A549 (cell line): ENCODE results near the gene KAT6B. TPM values are rescaled to one million over a fixed set of nuclear protein-coding genes. Genes with fewer than 3 reads are reported as not detected.

ENCODE experiments used
- ATAC-seq, 2 experiments: fragments of 200-7000 bp in 1 of 2; fragments of >200 bp in 1 of 2; cut with Nextera tagmentation in 1 of 2; cut with Tn5 transposase in 1 of 2; 3 replicates each; pipeline versions ENCODE4 v1.8.0 to v1.9.1; 2018 to 2020; ENCODE audit warnings: mild to moderate bottlenecking in 1 of 2, moderate library complexity in 1 of 2
- CTCF ChIA-PET: fragments of 300-600 bp; sonication (Branson Sonifier 250); formaldehyde crosslinking; extraction: SDS; loops from one replicate; lab custom pipeline; 2021; ENCODE audit warnings: antibody characterized with exemption, inconsistent platforms; lab: Yijun Ruan, JAX
- POLR2A ChIA-PET: fragments of 350-600 bp; formaldehyde crosslinking; extraction: SDS; loops from one replicate; lab custom pipeline; 2021; ENCODE audit warnings: antibody characterized with exemption, inconsistent platforms; lab: Yijun Ruan, JAX
- DNase-seq, 2 experiments: peaks; one replicate each; pipeline versions ENCODE4 v3.0.0 to v3.0.0-alpha.2; 2011 to 2016; ENCODE audit warnings: low read depth in 1 of 2, low spot score in 1 of 2
- FAIRE-seq: peaks from 2 replicates; lab custom pipeline; 2011; peaks lifted over from hg19 to GRCh38; lab: Jason Lieb, UNC
- H3K27ac ChIP-seq, 2 experiments: fragments of >200 bp; sonication (Bioruptor Twin); formaldehyde crosslinking; 3 replicates each; pipeline ENCODE4 v1.5.1; 2016 to 2017
- H3K4me1 ChIP-seq: fragments of >200 bp; sonication (Bioruptor Twin); formaldehyde crosslinking; 3 replicates; pipeline ENCODE4 v1.6.1; 2016
- H3K4me2 ChIP-seq: fragments of >200 bp; sonication (Bioruptor Twin); formaldehyde crosslinking; 3 replicates; pipeline ENCODE4 v1.6.1; 2016
- H3K4me3 ChIP-seq: fragments of >200 bp; sonication (Bioruptor Twin); formaldehyde crosslinking; 3 replicates; pipeline ENCODE4 v1.5.1; 2016
- H3K9me3 ChIP-seq: fragments of >200 bp; sonication (Bioruptor Twin); formaldehyde crosslinking; 3 replicates; pipeline ENCODE4 v1.6.1; 2016
- BHLHE40 ChIP-seq: IDR thresholded peaks from 2 replicates; pipeline ENCODE4 v1.6.1; 2012; ENCODE audit warnings: low read depth, low read length, inconsistent platforms
- CBX2 ChIP-seq: fragments of 200-600 bp; sonication (generic); IDR thresholded peaks from 2 replicates; pipeline ENCODE4 v1.6.1; 2016; ENCODE audit warnings: low read depth, mild to moderate bottlenecking, borderline replicate concordance
- CBX8 ChIP-seq: fragments of 200-600 bp; sonication (generic); IDR thresholded peaks from 2 replicates; pipeline ENCODE4 v1.6.1; 2016
- CHD2 ChIP-seq: fragments of 150-350 bp; IDR thresholded peaks from 2 replicates; pipeline ENCODE4 v1.6.1; 2014; ENCODE audit warnings: low read length; ENCODE audit not compliant: partially characterized antibody
- E2F6 ChIP-seq: IDR thresholded peaks from 2 replicates; pipeline ENCODE4 v1.6.1; 2012; ENCODE audit warnings: low read depth, borderline replicate concordance
- EP300 ChIP-seq, 2 experiments: fragments of >200 bp; sonication (Bioruptor Twin); formaldehyde crosslinking; IDR thresholded peaks; 2 replicates in 1 of 2; 3 replicates in 1 of 2; pipeline ENCODE4 v1.6.1; 2016 to 2017
- FOSB ChIP-seq: fragments of 250-450 bp; sonication (Bioruptor Pico); IDR thresholded peaks from 2 replicates; pipeline ENCODE4 v1.5.0; 2020; ENCODE audit warnings: mild to moderate bottlenecking, moderate library complexity
- HES2 ChIP-seq: fragments of >200 bp; sonication (Bioruptor Twin); formaldehyde crosslinking; IDR thresholded peaks from 2 replicates; pipeline ENCODE4 v1.6.1; 2016
- HOXB13 ChIP-seq: fragments of 250-450 bp; sonication (Bioruptor Pico); IDR thresholded peaks from 2 replicates; pipeline ENCODE4 v1.5.0; 2020; ENCODE audit warnings: low read depth, mild to moderate bottlenecking, moderate library complexity
- HOXB5 ChIP-seq: fragments of 250-450 bp; sonication (Bioruptor Pico); IDR thresholded peaks from 2 replicates; pipeline ENCODE4 v1.5.0; 2020; ENCODE audit warnings: mild to moderate bottlenecking, moderate library complexity
- JUNB ChIP-seq: fragments of >200 bp; sonication (Bioruptor Twin); formaldehyde crosslinking; IDR thresholded peaks from 2 replicates; pipeline ENCODE4 v1.6.1; 2016
- MAFK ChIP-seq: fragments of 450-650 bp; IDR thresholded peaks from 2 replicates; pipeline ENCODE4 v1.6.1; 2014; ENCODE audit not compliant: partially characterized antibody
- MAZ ChIP-seq: fragments of 150-350 bp; IDR thresholded peaks from 2 replicates; pipeline ENCODE4 v1.6.1; 2014; ENCODE audit warnings: antibody characterized with exemption, low read depth, low read length, borderline replicate concordance
- POLR2A ChIP-seq: IDR thresholded peaks from 2 replicates; pipeline ENCODE4 v1.6.1; 2012; ENCODE audit warnings: mild to moderate bottlenecking, low read length
- RCOR1 ChIP-seq: fragments of 150-350 bp; IDR thresholded peaks from 2 replicates; pipeline ENCODE4 v1.6.1; 2014; ENCODE audit warnings: antibody characterized with exemption, low read length, low read depth
- RNF2 ChIP-seq: fragments of 200-600 bp; sonication (generic); IDR thresholded peaks from 2 replicates; pipeline ENCODE4 v1.6.1; 2016; ENCODE audit warnings: low read depth, mild to moderate bottlenecking, antibody characterized with exemption, moderate library complexity, borderline replicate concordance
- SMC3 ChIP-seq: fragments of >200 bp; sonication (Bioruptor Twin); formaldehyde crosslinking; IDR thresholded peaks from 3 replicates; pipeline ENCODE4 v1.6.1; 2018; ENCODE audit warnings: inconsistent platforms
- TFCP2L1 ChIP-seq: fragments of 250-450 bp; sonication (Bioruptor Pico); IDR thresholded peaks from 2 replicates; pipeline ENCODE4 v1.5.0; 2021; ENCODE audit warnings: mild to moderate bottlenecking
- USF2 ChIP-seq: fragments of 450-650 bp; IDR thresholded peaks from 2 replicates; pipeline ENCODE4 v1.6.1; 2014; ENCODE audit warnings: antibody characterized with exemption
- ZC3H11A ChIP-seq: fragments of 450-650 bp; IDR thresholded peaks from 2 replicates; pipeline ENCODE4 v1.6.1; 2014; ENCODE audit warnings: antibody characterized with exemption, mild to moderate bottlenecking
- WGBS: methylation state at CpG from one replicate; pipeline ENCODE4 v1.1.6; 2017; ENCODE audit errors: missing lambda C conversion rate; 5-methylcytosine and 5-hydroxymethylcytosine counted together
- polyA plus RNA-seq, 4 experiments: library from polyadenylated mRNA; depleted of rRNA in 3 of 4; stranded (reverse); fragments of >200 nt; fragmentation: RNase III in 1 of 4; extraction: RNeasy Plus Mini Kit Qiagen cat#74134 plus additional on column Dnase treatment in 1 of 4; gene quantifications; 2 replicates in 3 of 4; 3 replicates in 1 of 4; pipeline ENCODE4 v1.2.3, GENCODE V29; 2011 to 2017
- TF ChIP-seq, protein P1 (sequence below): IDR thresholded peaks from 2 replicates; pipeline ENCODE4 v1.6.1; 2012
- TF ChIP-seq, protein P2 (sequence below): fragments of 150-350 bp; IDR thresholded peaks from 2 replicates; pipeline ENCODE4 v1.6.1; 2014; ENCODE audit warnings: low read depth, mild to moderate bottlenecking, low read length

KAT6B gene
- polyA plus RNA-seq, 2 of the 4 experiments (the other 2 are of a cell fraction), result 5.6 to 5.7 TPM

DNA sequence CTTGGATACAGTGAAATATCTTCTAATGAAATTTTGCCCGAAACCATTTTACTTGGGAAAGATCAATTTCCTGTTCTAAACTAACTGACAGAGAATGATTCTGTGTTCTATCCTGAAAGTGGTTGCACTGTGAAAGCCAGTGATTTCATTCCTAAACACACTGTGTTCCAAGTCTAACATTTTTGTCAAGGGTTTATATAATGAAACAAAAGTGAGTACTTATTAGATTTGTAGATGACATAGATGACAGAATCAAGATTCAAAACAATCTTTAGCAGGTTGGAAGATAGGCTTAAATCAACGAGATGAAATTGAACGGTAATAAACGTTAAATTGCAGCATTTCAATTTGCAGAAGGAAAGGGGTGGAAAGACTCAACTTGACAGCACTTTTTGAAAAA lies 13.3 kb downstream of the KAT6B start:
- peak; percentile 43 for FAIRE-seq
- POLR2A ChIA-PET, result no interaction called here
- Histone ChIP-seq H3K27ac (no peak overlapping the region), H3K4me1 (peaks cover 14% of the 10 kb centered on the region; the same call in 2 of the 3 replicates), H3K4me3 (no peak overlapping the region), H3K9me3 (no peaks in the 10 kb centered on the region), H3K4me2 (no peak overlapping the region)
- 86% methylated on average over 4 of the region's 4 CpGs for WGBS
- no peak for DNase-seq
- TF ChIP-seq JUNB, result no peak
- TF ChIP-seq ZC3H11A, result no peak
- TF ChIP-seq FOSB (CRISPR knock-in tag), result no peak
- ATAC-seq, result no peak
- CTCF ChIA-PET, result no interaction called here

GRCh38 chr10:74841265-74841973 lies 15.0 kb downstream of the KAT6B start:
- ChIA-PET POLR2A (no interaction called here), CTCF (interaction anchor here (0.6 kb wide), 1 partner anchor 179 kb away, joined by 3 read pairs; no protein-coding TSS in a partner anchor)
- 94% methylated on average over 6 of the region's 6 CpGs for WGBS
- H3K4me2 ChIP-seq, result no peak overlapping the region
- FAIRE-seq (no peak), DNase-seq (no peak), ATAC-seq (no peak)
- TF ChIP-seq HOXB5, result no peak
- TF ChIP-seq CBX2, result no peak
- TF ChIP-seq EP300 (IDR thresholded peaks at IDR 0.05), result no peak
- no peak for TF ChIP-seq TFCP2L1
- TF ChIP-seq, protein P1, sequence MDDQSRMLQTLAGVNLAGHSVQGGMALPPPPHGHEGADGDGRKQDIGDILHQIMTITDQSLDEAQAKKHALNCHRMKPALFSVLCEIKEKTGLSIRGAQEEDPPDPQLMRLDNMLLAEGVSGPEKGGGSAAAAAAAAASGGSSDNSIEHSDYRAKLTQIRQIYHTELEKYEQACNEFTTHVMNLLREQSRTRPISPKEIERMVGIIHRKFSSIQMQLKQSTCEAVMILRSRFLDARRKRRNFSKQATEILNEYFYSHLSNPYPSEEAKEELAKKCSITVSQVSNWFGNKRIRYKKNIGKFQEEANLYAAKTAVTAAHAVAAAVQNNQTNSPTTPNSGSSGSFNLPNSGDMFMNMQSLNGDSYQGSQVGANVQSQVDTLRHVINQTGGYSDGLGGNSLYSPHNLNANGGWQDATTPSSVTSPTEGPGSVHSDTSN, result no peak
- TF ChIP-seq BHLHE40, result no peak
- no peak for TF ChIP-seq MAFK
- no peak for TF ChIP-seq E2F6
- no peak for TF ChIP-seq HOXB13 (CRISPR knock-in tag)
- TF ChIP-seq, protein P2, sequence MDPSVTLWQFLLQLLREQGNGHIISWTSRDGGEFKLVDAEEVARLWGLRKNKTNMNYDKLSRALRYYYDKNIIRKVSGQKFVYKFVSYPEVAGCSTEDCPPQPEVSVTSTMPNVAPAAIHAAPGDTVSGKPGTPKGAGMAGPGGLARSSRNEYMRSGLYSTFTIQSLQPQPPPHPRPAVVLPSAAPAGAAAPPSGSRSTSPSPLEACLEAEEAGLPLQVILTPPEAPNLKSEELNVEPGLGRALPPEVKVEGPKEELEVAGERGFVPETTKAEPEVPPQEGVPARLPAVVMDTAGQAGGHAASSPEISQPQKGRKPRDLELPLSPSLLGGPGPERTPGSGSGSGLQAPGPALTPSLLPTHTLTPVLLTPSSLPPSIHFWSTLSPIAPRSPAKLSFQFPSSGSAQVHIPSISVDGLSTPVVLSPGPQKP, result no peak
- TF ChIP-seq CBX8, result no peak
- no peak for TF ChIP-seq MAZ
- TF ChIP-seq HES2, result no peak
- TF ChIP-seq USF2, result no peak
- TF ChIP-seq SMC3, result no peak
- no peak for TF ChIP-seq RNF2
- no peak for TF ChIP-seq POLR2A
- no peak for TF ChIP-seq RCOR1
- no peak for TF ChIP-seq CHD2
- no peak overlapping the region for H3K27ac ChIP-seq
- peaks cover 14% of the 10 kb centered on the region; the same call in 2 of the 3 replicates for H3K4me1 ChIP-seq
- H3K9me3 ChIP-seq, result no peaks in the 10 kb centered on the region
- no peak overlapping the region for H3K4me3 ChIP-seq
